H1 (cell line): ENCODE data around the gene TADA2B. TPM values are rescaled to one million over a fixed set of nuclear protein-coding genes. Genes with fewer than 3 reads are reported as not detected.

Experiments
- CTCF ChIA-PET: fragments of 300-600 bp; sonication (Branson Sonifier 250); formaldehyde crosslinking; loops from one replicate; lab custom pipeline; 2021; ENCODE audit not compliant: partially characterized antibody; lab: Charles Lee
- POLR2A ChIA-PET: fragments of 300-600 bp; sonication (Branson Sonifier 250); formaldehyde crosslinking; loops from one replicate; lab custom pipeline; 2021; ENCODE audit warnings: inconsistent platforms; ENCODE audit not compliant: partially characterized antibody; lab: Charles Lee
- DNase-seq, 2 experiments: peaks; one replicate each; pipeline versions ENCODE4 v3.0.0 to v3.0.0-alpha.2; 2010 to 2022; ENCODE audit warnings: low spot score in 2 of 2, low read depth in 1 of 2, mixed read lengths in 1 of 2
- FAIRE-seq: peaks from 2 replicates; lab custom pipeline; 2011; peaks lifted over from hg19 to GRCh38; lab: Jason Lieb, UNC
- H2AFZ ChIP-seq: 2 replicates; pipeline ENCODE4 v1.8.1; 2012; ENCODE audit warnings: low read length, inconsistent platforms
- H2AK5ac ChIP-seq: 2 replicates; pipeline ENCODE4 v1.6.1; 2013; ENCODE audit warnings: low read depth, low read length
- H2BK120ac ChIP-seq: replicated peaks from 2 replicates; pipeline ENCODE3; 2013; ENCODE audit warnings: low read depth, low read length, inconsistent platforms
- H2BK12ac ChIP-seq: 2 replicates; pipeline ENCODE4 v1.6.1; 2013; ENCODE audit warnings: low read depth, low read length
- H2BK15ac ChIP-seq: 2 replicates; pipeline ENCODE4 v1.6.1; 2013; ENCODE audit warnings: low read length
- H2BK20ac ChIP-seq: 2 replicates; pipeline ENCODE4 v1.6.1; 2013; ENCODE audit warnings: low read length
- H2BK5ac ChIP-seq: 2 replicates; pipeline ENCODE4 v1.6.1; 2013; ENCODE audit warnings: low read depth, low read length
- H3K14ac ChIP-seq: 2 replicates; pipeline ENCODE4 v1.6.1; 2013; ENCODE audit warnings: inconsistent platforms; ENCODE audit not compliant: insufficient read length
- H3K18ac ChIP-seq: 2 replicates; pipeline ENCODE4 v1.6.1; 2013; ENCODE audit warnings: low read length; ENCODE audit errors: extremely low read depth
- H3K23ac ChIP-seq: 2 replicates; pipeline ENCODE4 v1.6.1; 2013; ENCODE audit warnings: inconsistent platforms; ENCODE audit not compliant: insufficient read length
- H3K23me2 ChIP-seq: 2 replicates; pipeline ENCODE4 v1.6.1; 2013; ENCODE audit warnings: low read depth, low read length
- H3K27ac ChIP-seq: 2 replicates; pipeline ENCODE4 v1.6.1; 2011; ENCODE audit warnings: low read depth, low read length, inconsistent platforms
- H3K27me3 ChIP-seq, 4 experiments: replicated peaks in 1 of 4; 1 replicate in 1 of 4; 2 replicates in 3 of 4; pipeline versions ENCODE4 v1.6.1 to v1.8.1; 2011 to 2013; ENCODE audit warnings: low read length in 3 of 4, mild to moderate bottlenecking in 3 of 4, inconsistent platforms in 2 of 4, mixed read lengths in 2 of 4, moderate library complexity in 1 of 4; ENCODE audit not compliant: control insufficient read depth in 3 of 4, insufficient read depth in 3 of 4; ENCODE audit errors: extremely low read depth in 1 of 4
- H3K36me3 ChIP-seq, 4 experiments: 2 replicates each; pipeline versions ENCODE4 v1.6.1 to v1.8.1; 2011 to 2013; ENCODE audit warnings: mild to moderate bottlenecking in 4 of 4, low read length in 3 of 4, moderate library complexity in 2 of 4, control low read depth in 1 of 4, inconsistent platforms in 1 of 4; ENCODE audit not compliant: insufficient read depth in 4 of 4, control insufficient read depth in 2 of 4
- H3K4ac ChIP-seq: replicated peaks from 2 replicates; pipeline ENCODE3; 2013; ENCODE audit warnings: low read length, low read depth, mixed read lengths, inconsistent platforms; ENCODE audit not compliant: insufficient read length
- H3K4me1 ChIP-seq, 4 experiments: replicated peaks in 1 of 4; 1 replicate in 1 of 4; 2 replicates in 3 of 4; pipeline versions ENCODE4 v1.6.1 to v1.8.1; 2011 to 2013; ENCODE audit warnings: low read length in 3 of 4, inconsistent platforms in 2 of 4, mixed read lengths in 1 of 4; ENCODE audit not compliant: insufficient read depth in 4 of 4, control insufficient read depth in 3 of 4
- H3K4me2 ChIP-seq, 2 experiments: 2 replicates each; pipeline versions ENCODE4 v1.6.1 to v1.8.1; 2011 to 2013; ENCODE audit warnings: low read depth in 2 of 2, low read length in 2 of 2, control low read depth in 1 of 2, inconsistent platforms in 1 of 2, mild to moderate bottlenecking in 1 of 2; ENCODE audit not compliant: insufficient read depth in 1 of 2
- H3K4me3 ChIP-seq, 4 experiments: fragments of 200-600, 300-600 bp in 1 of 4; sonication (generic), shearing (Covaris generic), sonication (Bioruptor Twin) in 1 of 4; 2 replicates each; pipeline versions ENCODE4 v1.5.1 to v1.8.1; 2011 to 2016; ENCODE audit warnings: low read length in 4 of 4, low read depth in 3 of 4, control low read depth in 2 of 4, inconsistent platforms in 2 of 4, mild to moderate bottlenecking in 2 of 4, mixed read lengths in 1 of 4, moderate library complexity in 1 of 4; ENCODE audit not compliant: insufficient read depth in 2 of 4; ENCODE audit errors: extremely low read depth in 1 of 4
- H3K56ac ChIP-seq: replicated peaks from 2 replicates; pipeline ENCODE3; 2013; ENCODE audit warnings: low read depth, mild to moderate bottlenecking, mixed read lengths, low read length, inconsistent platforms; ENCODE audit not compliant: insufficient read length
- H3K79me1 ChIP-seq: 2 replicates; pipeline ENCODE4 v1.6.1; 2013; ENCODE audit warnings: low read depth, low read length, control low read depth
- H3K79me2 ChIP-seq, 2 experiments: 2 replicates each; pipeline versions ENCODE4 v1.6.1 to v1.8.1; 2012 to 2013; ENCODE audit warnings: low read length in 2 of 2, mild to moderate bottlenecking in 2 of 2, inconsistent platforms in 1 of 2; ENCODE audit not compliant: insufficient read depth in 2 of 2, control insufficient read depth in 1 of 2
- H3K9ac ChIP-seq, 4 experiments: replicated peaks in 1 of 4; 1 replicate in 1 of 4; 2 replicates in 3 of 4; pipeline versions ENCODE4 v1.6.1 to v1.8.1; 2011 to 2013; ENCODE audit warnings: low read depth in 3 of 4, low read length in 3 of 4, control low read depth in 2 of 4, mild to moderate bottlenecking in 2 of 4, moderate library complexity in 2 of 4, inconsistent platforms in 1 of 4; ENCODE audit errors: extremely low read depth in 1 of 4
- H3K9me3 ChIP-seq, 2 experiments: 2 replicates each; pipeline versions ENCODE4 v1.6.1 to v1.8.1; 2012 to 2013; ENCODE audit warnings: mild to moderate bottlenecking in 2 of 2, moderate library complexity in 2 of 2, control low read depth in 1 of 2, inconsistent platforms in 1 of 2, low read depth in 1 of 2, low read length in 1 of 2, mixed read lengths in 1 of 2; ENCODE audit not compliant: insufficient read depth in 2 of 2
- H4K20me1 ChIP-seq, 2 experiments: replicated peaks in 1 of 2; 2 replicates each; pipeline versions ENCODE3 to v1.8.1; 2011 to 2013; ENCODE audit warnings: inconsistent platforms in 2 of 2, low read length in 2 of 2, mild to moderate bottlenecking in 1 of 2; ENCODE audit not compliant: insufficient read depth in 2 of 2, control insufficient read depth in 1 of 2
- H4K5ac ChIP-seq: 2 replicates; pipeline ENCODE4 v1.6.1; 2013; ENCODE audit warnings: low read length, low read depth, mixed read lengths, inconsistent platforms; ENCODE audit not compliant: insufficient read length
- H4K8ac ChIP-seq: 2 replicates; pipeline ENCODE4 v1.8.0; 2013; ENCODE audit warnings: mild to moderate bottlenecking, moderate library complexity, low read length, inconsistent platforms; ENCODE audit not compliant: insufficient read depth; ENCODE audit errors: extremely low read depth
- H4K91ac ChIP-seq: replicated peaks from 2 replicates; pipeline ENCODE3; 2013; ENCODE audit warnings: low read length, mixed read lengths, inconsistent platforms; ENCODE audit not compliant: insufficient read length
- BACH1 ChIP-seq: IDR thresholded peaks from 2 replicates; pipeline ENCODE4 v1.6.1; 2012; ENCODE audit warnings: low read length, improper control_type of control experiment
- whole genome bisulfite sequencing, 2 experiments: shearing (Covaris generic) in 1 of 2; methylation state at CpG; one replicate each; pipeline versions ENCODE4 v1.1.6 to v1.1.7; 2013 to 2015; ENCODE audit warnings: low lambda C conversion rate in 2 of 2, mixed read lengths in 2 of 2, inconsistent platforms in 1 of 2, low coverage in 1 of 2, missing lambda C conversion rate in 1 of 2; ENCODE audit not compliant: insufficient replicate concordance in 2 of 2, insufficient coverage in 1 of 2, insufficient read length in 1 of 2; ENCODE audit errors: extremely low coverage in 1 of 2, missing lambda C conversion rate in 1 of 2; 5-methylcytosine and 5-hydroxymethylcytosine counted together
- polyA plus RNA-seq, 7 experiments: library from polyadenylated mRNA; depleted of rRNA in 3 of 7; stranded (reverse) in 5 of 7; unstranded in 2 of 7; fragments of >200 nt in 5 of 7; fragments of 200-250 nt in 2 of 7; gene quantifications; 1 replicate in 5 of 7; 2 replicates in 1 of 7; 4 replicates in 1 of 7; pipeline versions ENCODE4 v1.2.1 to v1.2.3, GENCODE V29; 2011 to 2013; ENCODE audit warnings: missing spikeins in 2 of 7, mixed read lengths in 2 of 7
- total RNA-seq: library from RNA; stranded (reverse); fragmentation: NEBNext Ultra II Directional; extraction: Animal tissue kit (Norgen Biotek cat#: 25700); gene quantifications from 2 replicates; pipeline ENCODE4 v1.2.1, GENCODE V29; 2021

Gene TADA2B
- total and polyA plus RNA-seq, 2 of the 8 experiments (the other 6 are each of a cell fraction or from before 2014, with no cell fraction given), result 5.7 to 12.1 TPM

GRCh38 chr4:7092026-7092425 is 48.9 kb downstream of the TADA2B start:
- CTCF ChIA-PET, result interaction anchor here (0.7 to 1.3 kb wide), 2 partner anchors 12 to 105 kb away, joined by 3 to 4 read pairs; no protein-coding TSS in a partner anchor
- Histone ChIP-seq H2BK12ac (no peak overlapping the region), H3K79me2 (no peaks in the 10 kb centered on the region), H3K4me2 (no peak overlapping the region), H2BK120ac (no peak overlapping the region), H3K9ac (no peak overlapping the region), H2BK15ac (no peak overlapping the region), H4K20me1 (no peaks in the 10 kb centered on the region), H3K27ac (no peak overlapping the region), H4K91ac (no peak overlapping the region), H3K9me3 (peaks cover 1% of the 10 kb centered on the region in 2 experiments; a peak in 2 of 4 replicates), H4K5ac (no peak overlapping the region), H3K79me1 (no peaks in the 10 kb centered on the region), H3K23ac (no peak overlapping the region), H2BK5ac (no peak overlapping the region), H3K4me3 (no peak overlapping the region), H3K23me2 (no peaks in the 10 kb centered on the region), H3K14ac (no peak overlapping the region), H3K18ac (no peak overlapping the region), H3K4me1 (no peaks in the 10 kb centered on the region), H3K56ac (no peak overlapping the region), H4K8ac (no peak overlapping the region), H3K27me3 (peaks cover 30 to 93% (median 77%) of the 10 kb centered on the region in 4 experiments), H2BK20ac (no peak overlapping the region), H2AK5ac (no peak overlapping the region), H2AFZ (no peak overlapping the region), H3K36me3 (no peaks in the 10 kb centered on the region), H3K4ac (no peak overlapping the region)
- TF ChIP-seq BACH1, result no peak
- WGBS, 2 experiments, result 48% methylated on average over 3 of the region's 3 CpGs; no CpG with 5 or more reads in 1 of the 2 experiments
- POLR2A ChIA-PET, result no interaction called here
- FAIRE-seq (no peak), DNase-seq (no peak)
